ENCODE results near the gene ATP9A.
"Not testable (repeated sequence)": the region's sequence is repeated elsewhere in the genome, so short reads cannot be mapped to it uniquely, and the experiment has no call there.

ATP9A gene

DNA sequence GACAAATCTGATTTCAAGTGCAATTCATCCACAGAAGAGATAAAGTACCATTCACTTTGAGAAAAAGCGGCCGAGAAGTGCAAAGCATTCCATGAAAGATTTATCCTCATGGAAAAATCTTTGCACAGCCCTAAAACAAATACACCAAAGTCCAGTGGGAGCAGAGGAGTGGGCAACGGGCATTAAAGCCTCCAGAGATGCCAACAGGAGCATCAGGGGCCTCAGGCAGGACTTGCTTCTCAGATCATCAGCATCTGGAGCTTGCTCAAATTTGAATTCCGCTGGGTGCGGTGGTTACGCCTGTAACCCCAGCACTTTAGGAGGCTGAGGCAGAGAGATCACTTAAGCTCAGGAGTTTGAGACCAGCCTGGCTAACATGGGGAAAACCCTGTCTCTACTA is 115.0 kb downstream of the ATP9A start:
- DNase-seq = no peak

DNA sequence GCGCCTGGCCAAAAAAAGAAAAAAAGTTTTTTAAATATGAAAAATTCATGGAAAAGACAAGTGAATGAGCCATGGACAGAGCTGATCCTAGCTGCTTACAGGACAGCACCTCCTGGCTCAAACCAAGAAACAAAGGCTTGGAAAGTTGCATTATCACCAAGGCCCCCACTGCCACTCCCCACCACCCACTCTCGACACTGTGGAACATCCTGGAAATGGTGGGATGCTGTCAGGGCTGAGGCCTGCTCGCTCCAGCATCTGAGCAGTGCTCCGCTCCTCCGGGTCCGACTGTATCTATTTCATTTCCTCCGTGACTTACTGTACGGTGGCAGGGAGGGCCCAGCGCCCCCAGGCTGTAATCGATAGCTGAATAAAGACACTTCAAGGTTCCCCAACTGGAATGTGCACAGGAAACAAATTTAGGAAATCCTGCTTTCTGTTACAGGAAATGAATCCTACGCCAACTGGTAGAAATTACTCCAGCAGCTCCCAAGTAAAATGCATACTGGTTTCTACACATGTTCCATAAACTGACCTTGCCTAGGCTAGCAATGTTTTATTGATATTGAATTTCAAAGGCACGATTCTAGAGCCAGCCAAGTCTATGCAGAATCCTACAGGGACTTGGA is 116.2 kb downstream of the ATP9A start:
- peak; percentile 19 for DNase-seq

DNA sequence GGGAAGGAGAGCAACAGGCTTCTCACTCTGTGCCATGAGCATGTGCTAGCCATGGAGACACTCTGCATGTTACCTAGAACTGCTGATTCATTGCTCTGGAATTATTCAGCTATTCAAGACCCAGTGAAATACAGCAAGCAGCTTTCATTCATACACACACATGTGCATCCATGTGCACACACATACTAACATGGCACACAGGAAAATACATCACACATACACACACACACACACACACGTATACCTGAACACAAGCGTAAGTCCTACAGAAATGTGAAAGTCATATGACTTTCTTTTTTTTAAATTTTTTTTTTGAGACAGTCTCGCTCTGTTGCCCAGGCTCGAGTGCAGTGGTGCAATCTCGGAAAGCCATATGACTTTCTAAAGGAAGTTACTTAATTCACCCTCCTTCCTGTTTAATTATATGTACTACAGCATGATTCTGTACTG is 117.5 kb downstream of the ATP9A start:
- peak; percentile 18 for DNase-seq

DNA sequence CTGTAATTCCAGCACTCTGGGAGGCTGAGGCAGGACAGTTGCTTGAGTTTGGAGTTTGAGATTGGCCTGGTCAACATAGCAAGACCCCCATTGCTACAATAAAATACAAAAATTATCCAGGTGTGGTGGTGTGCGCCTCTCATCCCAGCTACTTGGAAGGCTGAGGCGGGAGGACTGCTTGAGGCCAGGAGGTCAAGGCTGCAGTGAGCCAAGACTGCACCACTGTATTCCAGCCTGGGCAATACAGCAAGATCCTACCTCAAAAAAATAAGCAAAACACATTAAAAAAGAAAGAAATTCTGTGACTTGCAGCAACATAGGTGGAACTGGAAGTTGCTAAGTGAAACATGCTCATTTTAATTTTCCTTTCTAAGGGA is 119.6 kb downstream of the ATP9A start:
- no peak for DNase-seq

DNA sequence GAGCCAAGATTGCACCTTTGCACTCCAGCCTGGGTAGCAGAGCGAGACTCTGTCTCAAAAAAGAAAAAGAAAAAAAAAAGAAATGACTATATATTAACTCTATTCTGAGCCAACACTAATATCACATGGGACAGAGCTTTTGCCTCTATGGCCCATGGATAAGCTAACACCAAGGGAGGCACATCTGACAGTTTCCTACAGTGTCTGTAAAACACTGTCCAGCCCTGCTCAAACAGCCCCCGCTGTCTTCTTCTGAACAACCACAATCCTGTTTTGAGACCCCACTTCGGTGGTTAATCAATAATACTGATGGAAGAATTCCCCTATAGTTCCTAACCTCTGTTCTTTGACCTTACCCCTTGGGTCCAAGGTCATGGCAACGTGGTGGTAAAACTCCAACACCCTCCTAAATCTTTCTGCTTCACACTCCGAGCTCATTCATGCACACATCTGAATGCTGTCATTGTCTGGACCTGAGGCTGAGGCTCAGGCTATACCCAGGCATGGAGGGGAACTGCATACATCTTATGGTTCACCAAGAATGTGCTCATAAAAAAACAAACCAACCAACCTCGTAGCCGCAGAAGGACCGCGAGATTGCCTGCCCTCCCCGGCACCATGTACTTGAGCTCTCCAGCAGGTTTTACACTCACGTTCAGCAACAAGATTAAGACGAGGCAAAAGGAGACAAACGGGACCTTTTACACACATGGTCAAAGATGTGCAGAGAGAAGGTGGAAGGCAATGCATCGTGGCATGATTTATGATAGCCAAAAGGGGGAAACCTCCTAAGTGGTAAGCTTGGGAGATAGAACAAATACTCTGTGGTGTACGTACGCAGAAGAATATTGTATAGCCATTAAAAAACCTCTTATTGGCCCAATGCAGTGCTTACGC is 120.3 kb downstream of the ATP9A start:
- DNase-seq = no peak

DNA sequence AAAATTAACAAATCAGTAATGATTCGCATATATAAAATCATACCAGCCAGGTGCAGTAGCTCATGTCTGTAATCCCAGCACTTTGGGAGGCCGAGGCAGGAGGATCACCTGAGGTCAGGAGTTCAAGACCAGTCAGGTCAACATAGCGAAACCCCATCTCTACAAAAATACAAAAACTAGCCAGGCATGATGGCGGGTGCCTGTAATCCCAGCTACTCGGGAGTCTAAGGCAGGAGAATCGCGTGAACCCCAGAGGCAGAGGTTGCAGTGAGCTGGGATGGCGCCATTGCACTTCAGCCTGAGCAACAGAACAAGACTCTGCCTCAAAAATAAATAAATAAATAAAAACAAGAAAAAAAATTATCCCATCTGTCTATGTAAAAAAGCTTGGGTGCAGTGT is 124.4 kb downstream of the ATP9A start:
- DNase-seq = not testable (repeated sequence)

DNA sequence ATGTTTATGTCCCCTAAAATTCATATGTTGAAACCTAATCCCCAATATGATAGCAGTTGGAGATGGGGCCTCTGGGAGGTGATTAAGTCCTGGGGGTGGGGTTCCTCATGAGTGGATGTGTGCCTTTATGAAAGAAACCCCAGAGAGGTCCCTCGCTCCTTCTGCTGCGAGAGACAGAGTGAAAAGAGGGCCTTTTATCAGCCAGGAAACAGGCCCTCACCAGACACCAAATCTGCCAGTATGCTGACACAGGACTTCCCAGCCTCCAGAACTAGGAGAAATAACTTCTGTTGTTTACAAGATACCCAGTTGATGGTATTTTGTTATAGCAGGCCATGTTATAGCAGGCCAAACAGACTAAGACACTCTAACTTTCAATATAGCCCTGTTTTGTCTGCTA is 124.8 kb downstream of the ATP9A start:
- no peak for DNase-seq

DNA sequence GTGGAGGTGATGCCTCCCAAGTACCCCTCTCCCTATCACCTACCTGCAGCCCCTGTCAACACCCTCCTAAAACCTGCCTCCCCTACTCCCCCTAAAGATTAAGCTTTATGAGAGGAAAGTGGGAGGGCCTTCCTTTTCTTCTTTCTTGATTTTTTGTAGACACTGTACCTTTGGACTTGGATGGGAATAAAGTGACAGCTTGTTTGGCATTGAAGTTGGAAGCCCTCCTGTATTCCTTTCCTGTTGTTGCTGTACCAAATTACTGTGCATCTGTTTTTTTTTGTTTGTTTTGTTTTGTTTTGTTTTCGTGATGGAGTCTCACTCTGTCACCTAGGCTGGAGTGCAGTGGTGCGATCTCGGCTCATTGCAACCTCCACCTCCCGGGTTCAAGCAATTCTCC is 126.3 kb downstream of the ATP9A start:
- DNase-seq = no peak

DNA sequence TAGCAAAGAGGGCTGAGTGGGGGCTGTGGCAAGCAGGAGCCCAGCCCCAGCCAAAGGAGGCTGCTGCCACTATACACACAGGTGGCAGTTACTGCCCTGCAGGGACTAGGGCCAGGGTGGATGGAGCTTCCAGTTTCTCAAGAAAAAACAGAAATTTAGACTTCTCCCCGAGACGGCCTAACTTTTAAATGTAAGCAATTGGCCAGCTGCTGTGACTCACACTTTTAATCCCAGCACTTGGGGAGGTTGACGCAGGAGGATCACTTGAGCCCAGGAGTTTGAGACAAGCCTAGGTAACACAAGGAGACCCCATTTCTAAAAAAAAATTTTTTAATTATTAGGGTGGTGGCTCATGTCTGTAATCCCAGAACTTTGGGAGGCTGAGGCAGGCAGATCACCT is 127.4 kb downstream of the ATP9A start:
- DNase-seq = no peak

DNA sequence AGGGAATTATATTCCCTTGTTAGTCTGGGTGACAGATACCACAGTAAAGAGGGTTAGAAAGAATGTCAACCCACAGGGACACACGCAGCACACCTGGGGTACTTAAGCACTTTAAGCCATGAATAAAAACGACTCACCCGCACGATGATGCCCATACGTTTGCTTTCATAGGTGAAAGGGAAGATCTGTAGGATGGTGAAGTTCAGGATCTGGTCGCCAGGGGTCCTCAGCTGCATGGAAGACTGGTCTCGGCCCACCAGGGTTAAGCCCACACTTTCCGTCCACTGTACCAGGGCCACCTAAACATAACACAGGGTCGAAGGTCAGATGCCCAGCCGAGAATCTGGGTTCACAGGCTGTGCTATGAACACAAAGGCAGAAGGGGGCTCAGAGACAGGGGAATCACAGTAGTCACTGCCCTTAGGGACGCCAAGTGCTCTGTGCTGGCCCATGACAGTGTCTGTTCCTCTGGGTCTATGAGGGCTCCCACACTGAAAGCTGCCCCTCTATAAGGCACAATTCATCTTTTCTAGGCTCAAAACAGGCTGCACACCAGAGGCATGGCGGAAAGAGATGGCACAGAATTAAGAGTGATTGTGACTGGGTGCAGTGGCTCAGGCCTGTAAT is 128.9 kb downstream of the ATP9A start:
- peak; percentile 86 for DNase-seq

DNA sequence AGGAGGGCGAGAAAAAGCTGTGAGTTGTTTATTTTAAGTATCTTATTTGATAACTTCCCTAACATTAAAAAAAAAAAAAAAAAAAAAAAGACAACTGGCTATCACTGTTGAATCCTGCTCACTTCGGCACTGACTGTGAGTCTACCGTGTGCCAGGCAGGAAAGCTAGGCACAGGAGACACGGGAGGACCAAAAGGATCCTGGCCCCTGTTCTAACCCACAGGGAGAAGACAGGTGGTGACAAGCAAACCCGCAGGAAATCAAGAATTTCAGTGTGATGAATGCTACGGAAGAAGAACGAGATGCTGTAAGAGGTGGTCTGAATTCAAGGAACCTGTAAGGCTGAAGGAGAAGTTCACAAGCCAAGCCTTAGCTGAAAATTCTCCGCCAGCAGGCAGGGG is 130.9 kb downstream of the ATP9A start:
- DNase-seq = no peak

DNA sequence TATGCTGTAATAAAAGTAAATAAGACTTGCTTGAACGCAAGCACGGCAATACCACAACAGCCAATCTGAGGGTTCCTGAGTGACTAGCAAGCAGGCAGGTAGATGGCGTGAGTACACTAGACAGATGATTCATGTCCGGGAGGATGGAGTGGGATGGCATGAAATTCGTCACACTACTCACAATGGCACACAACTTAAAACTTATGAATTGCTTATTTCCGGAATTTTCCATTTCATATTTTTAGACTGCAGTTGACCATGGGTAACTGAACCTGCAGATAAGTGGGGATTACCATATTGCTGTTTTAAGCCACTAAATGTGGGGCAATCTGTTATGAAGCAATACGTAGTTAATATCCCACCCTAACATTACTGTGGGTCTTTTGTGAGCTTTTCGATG is 132.1 kb downstream of the ATP9A start:
- DNase-seq = no peak

DNA sequence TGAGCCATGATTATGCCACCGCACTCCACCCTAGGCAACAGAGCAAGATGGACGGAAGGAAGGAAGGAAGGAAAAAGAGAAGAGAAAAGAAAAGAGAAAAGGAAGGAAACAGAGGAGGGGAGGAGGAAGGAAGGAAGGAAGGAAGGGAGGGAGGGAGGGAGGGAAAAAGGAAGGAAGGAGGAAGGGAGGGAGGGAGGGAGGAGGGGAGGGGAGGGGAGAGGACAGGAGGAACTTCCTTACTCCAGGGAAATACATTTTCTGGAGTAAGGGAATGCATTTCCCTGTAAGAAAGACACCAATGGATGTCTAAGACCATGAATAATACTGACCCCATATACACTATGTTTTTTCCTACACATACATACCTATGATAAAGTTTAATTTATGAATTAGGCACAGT is 132.5 kb downstream of the ATP9A start:
- no peak for DNase-seq

DNA sequence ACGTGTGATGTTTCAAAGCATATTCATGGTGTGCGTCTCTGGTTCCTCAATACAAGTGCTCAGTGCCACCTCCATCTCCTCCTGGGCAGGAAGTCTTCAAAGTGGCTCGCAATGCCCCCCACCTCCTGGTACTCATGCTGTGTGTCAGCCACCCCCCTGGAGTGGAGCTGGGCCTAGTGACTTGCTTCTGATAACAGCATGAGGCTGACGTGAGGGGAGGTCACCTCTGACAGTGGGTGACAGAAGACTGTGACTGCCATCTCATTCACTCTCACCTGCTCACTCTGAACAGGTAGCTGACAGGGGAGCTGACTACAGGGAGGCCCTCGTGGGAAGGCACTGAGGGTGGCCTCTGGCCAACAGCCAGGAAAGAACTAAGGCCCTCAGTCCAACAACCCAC is 133.3 kb downstream of the ATP9A start:
- DNase-seq = no peak

DNA sequence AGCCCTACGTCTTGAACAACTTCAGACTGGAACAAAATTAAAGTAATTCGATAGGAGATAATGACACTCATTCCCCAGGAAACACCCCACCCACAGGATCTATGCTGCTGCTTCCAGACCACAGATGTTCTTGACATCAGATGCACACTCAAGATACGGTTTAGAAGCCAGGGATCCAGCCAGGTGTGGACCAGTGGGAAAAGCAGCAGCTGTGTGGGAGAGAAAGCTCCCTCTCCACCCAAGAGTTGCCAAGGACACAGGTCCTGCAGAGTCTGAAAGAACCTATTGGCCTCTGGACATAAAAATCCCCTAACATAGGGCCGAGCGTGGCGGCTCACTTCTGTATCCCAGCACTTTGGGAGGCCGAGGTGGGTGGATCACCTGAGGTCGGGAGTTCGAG is 133.9 kb downstream of the ATP9A start:
- no peak for DNase-seq

DNA sequence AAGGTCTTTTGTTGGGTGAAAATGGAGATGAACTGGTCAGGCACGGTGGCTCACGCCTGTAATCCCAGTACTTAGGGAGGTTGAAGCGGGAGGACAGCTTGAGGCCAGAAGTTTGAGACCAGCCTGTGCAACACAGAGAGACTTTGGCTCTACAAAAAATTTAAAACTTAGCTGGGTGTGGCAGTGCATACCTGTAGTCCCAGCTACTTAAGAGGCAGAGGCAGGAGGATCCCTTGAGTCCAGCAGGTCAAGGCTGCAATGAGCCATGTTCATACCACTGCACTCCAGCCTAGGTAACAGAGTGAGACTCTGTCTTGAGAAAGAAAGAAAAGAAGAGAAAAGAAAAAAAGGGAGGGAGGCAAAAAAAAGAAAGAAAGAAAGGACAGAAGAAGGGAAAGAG is 134.8 kb downstream of the ATP9A start:
- DNase-seq = no peak

DNA sequence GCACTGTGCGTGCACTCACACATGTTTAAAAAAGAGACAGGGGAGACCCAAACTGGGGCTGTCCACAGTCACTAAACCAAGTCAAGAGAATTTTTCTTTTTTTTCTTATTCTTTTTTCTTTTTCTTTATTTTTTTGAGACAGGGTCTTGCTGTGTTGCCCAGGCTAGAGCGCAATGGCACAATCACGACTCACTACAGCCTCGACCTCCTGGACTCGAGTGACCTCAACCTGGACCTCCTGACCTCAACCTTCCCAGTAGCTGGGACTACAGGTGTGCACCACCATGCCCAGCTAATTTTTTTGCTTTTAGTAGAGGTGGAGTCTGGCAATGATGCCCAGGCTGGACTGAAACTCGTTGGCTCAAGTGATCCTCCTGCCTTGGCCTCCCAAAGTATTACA is 136.2 kb downstream of the ATP9A start:
- DNase-seq = no peak

DNA sequence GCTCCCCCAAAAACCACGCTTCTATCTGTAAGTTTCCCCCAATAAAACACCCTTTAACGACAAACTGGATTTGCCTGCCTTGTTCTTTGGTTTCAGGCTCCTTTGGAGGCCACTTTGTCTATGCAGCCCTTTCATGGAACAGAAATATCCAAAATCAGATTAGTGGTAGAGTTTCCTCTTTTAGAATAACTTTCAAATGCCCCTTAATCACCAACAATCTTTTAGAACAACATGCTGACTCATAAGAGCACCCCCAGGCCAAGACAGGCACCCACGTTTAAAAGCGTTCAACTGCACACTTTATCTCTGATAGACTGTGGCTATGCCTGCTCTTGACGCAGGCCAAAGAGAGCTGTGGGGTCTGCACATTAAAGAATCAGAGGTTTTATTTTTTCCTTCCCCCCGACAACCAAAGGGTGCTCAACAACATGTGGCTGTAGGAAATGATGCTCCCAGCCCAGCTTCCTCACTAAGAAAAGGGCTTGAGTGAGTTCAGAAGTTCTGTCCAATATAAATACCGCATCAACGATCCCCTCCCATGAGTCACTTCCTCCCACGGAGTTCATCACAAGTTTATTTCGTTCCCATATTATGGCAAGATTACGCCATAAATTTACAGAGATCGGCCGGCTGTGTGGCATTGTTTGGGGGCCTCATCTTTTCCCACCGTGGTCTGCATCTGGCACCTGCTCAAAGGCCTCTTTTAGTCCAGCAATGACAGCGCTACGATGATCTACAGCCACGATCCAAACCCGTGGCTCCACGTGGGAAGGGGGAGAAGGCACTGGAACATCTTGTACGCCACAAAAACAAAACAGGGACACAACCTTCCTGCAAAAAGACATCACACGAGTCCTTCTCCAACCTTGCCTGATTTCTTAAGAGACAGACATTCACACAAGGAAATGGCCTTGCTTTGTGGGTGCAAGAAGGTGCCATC is 136.9 kb downstream of the ATP9A start:
- peak; percentile 71 for DNase-seq

DNA sequence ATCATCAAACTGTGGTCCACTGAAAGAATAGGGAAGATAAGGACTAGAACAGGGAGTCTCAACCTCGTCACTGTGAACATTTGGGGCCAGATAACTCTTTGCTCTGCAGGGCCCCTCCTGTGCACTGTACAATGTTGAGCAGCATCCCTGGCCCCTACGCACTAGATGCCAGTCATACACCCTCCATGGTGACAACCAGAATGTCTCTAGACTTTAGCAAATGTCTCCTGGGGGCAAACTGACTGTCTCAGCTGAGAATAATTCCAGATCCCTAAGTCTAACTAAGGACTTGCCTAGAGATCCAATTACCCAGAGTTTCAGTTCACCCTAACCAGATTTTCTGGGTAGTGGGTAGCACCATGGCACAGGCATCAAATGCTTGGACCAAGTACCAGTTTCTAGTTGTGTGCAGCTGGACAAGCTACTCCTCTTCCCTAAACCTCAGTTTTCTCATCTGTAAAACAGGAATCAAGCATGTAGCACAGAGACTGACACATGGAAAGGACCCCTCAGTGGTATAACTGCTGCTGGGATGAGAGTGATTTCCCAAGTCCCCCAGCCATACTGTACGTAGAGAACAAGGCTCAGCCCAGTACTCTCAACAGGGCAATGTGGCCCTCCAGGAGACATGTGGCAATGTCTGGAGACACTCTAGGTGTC is 138.7 kb downstream of the ATP9A start:
- DNase-seq = no peak

DNA sequence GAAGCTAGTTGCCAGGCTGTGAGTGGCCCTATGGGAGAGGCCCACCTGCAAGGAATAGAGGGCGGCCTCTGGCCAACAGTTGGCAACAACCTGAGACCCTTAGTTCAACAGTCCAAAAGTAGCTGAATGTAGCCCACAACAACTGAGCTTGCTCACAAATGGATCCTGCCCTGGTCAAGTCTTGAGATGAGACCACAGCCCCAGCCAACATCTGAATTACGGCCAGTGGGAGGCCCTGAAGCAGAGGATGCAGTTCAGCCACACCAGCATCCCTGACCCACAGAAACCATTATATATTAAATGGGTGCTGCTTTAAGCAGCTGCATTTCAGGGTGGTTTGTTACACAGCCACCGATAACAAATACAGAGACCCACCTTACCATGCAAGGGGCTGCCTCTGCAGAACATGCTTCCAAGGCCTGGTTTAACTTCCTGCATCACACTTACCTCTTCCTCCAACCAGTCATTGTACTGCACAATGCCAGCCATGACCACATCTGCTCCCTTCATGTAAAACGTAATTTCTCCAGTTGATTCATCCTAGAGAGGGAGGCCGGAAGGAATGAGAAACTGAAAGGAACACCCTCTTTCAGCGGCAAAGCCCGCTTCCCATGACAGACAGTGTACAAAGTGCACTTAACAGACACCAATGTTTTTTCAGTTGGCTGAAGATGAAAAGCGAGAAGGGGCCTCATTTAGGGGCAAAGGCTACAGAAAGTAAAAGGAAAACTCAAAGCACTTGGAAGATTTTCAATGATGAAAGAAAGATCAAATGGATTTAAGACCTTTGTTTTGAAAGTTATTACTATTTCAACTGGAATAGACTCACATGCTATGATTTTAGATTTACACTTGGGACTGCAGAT is 139.4 kb downstream of the ATP9A start:
- DNase-seq = peak; percentile 24

DNA sequence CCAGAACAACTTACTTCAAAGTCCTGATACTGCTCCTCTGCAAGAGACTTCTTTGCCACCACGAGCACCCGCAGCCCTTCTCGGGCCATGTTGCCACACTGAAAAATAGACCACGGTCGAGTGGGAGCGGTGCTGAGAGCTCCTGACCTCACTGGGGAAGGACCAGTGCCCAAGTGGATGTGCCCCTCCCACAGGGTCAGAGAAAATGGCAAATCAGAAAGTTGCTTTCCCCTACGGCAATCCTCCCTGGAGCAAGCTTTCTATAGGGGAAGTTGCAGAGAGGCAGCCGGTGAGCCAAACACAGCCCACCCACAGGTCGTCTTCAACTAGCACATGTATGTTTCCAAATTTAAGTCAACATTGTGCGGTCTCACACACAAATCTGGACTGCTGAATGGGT is 140.6 kb downstream of the ATP9A start:
- DNase-seq = no peak
